ENCODE data around the gene ITGA2B.

- TF ChIP-seq CTCF (IDR thresholded peaks at IDR 0.05; ENCODE audit: poor library complexity) (no peak), EZH2phosphoT487 (IDR thresholded peaks at IDR 0.05; ENCODE audit: low read depth, severe bottlenecking, unreplicated experiment) (no peak), EZH2 (IDR thresholded peaks at IDR 0.05; ENCODE audit: borderline replicate concordance) (no peak)
Measured at GRCh38 chr17:44439168-44439567, 49.7 kb upstream of the ITGA2B start.

Data from hepatocyte (in vitro differentiated cells).